Gastroesophageal sphincter (tissue), 3 donors: Measurements from ENCODE around the gene CCKAR.

Experiments
- POLR2A ChIP-seq, 2 donors: fragments of 450-650 bp; IDR thresholded peaks; one replicate each; pipeline ENCODE4 v1.6.1; 2017; ENCODE audit warnings: antibody characterized with exemption in 2 of 2, mild to moderate bottlenecking in 2 of 2, moderate library complexity in 1 of 2
- POLR2AphosphoS5 ChIP-seq: sonication (generic); formaldehyde crosslinking; IDR thresholded peaks from one replicate; pipeline ENCODE4 v1.6.1; 2017; ENCODE audit warnings: antibody characterized with exemption
- TF ChIP-seq, protein P1 (sequence below), 4 experiments: fragments of 200-600 bp in 2 of 4; fragments of 450-650 bp in 2 of 4; sonication (generic) in 1 of 4; IDR thresholded peaks; one replicate each; pipeline ENCODE4 v1.5.1; 2017 to 2019; ENCODE audit warnings: antibody characterized with exemption in 4 of 4, mild to moderate bottlenecking in 2 of 4, moderate library complexity in 2 of 4

DNA sequence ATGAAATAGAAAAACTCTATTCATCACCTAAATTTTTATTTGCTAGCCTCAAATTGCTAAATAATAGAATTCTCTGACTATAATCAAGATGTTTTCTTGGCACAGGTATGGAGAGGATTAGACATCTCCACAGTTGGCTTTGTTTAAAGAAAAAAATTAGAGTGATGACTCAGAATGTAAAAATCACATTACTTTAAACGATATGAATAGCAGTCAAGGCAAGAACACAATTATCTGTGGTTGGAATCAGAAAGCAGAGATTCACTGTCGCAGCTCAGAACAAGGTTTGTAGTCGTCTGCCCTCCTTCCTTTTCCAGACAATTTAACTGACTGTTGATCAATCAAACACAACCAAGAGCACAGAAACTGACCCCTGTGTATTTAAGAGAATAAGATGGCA, 32.2 kb upstream of the CCKAR start:
- TF ChIP-seq, protein P1, sequence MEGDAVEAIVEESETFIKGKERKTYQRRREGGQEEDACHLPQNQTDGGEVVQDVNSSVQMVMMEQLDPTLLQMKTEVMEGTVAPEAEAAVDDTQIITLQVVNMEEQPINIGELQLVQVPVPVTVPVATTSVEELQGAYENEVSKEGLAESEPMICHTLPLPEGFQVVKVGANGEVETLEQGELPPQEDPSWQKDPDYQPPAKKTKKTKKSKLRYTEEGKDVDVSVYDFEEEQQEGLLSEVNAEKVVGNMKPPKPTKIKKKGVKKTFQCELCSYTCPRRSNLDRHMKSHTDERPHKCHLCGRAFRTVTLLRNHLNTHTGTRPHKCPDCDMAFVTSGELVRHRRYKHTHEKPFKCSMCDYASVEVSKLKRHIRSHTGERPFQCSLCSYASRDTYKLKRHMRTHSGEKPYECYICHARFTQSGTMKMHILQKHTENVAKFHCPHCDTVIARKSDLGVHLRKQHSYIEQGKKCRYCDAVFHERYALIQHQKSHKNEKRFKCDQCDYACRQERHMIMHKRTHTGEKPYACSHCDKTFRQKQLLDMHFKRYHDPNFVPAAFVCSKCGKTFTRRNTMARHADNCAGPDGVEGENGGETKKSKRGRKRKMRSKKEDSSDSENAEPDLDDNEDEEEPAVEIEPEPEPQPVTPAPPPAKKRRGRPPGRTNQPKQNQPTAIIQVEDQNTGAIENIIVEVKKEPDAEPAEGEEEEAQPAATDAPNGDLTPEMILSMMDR (IDR thresholded peaks at IDR 0.05): no peak
- TF ChIP-seq POLR2AphosphoS5 (no peak), POLR2A (IDR thresholded peaks at IDR 0.05) (no peak)
